ENCODE data around the gene SYT17.

Gene SYT17

DNA sequence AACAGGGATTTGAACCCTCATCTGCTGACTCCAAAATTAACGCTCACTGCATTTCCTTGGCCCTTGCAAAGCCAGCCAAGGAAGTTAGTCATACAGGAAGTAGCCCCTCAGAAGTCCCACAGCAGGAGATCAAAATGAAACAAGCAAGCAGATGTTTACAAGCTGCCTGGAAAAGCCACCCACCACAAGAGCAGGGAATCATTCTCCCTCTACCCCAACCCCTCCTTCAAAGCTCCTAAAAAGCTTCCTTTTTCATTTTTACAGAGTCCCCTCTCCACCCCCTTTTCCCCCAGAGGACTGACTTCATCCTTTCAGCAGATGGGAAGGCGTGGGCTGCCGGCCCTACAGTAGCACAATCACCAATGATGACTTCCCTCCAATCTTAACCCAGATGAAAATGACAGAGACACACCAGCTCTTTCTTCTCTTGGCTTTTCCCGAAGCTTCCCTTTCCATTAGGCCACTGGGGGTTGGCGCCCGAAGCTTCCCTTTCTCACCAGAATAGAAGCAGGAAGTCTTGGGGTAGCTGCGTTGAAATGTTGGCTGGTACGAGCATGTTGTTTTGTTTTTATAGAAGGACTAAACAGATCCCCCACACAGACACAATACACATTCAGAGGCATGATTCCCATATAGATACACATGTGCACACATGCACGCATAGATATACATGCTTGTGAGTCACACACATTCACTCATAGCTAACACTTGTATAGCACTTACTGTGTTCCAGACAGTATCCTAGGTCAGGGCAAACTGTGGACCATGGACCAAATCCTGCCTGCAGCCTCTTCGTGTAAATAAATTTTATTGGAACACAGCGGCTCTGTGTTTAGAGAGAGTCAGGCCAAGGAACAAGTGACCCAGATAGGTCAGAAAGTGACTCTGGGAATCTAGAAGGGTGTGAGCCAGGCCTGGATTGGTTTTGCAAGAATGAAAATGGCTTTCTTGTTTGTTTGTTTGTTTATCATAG is 36.9 kb upstream of the SYT17 start:
- no peak for DNase-seq
- Histone ChIP-seq H3K36me3 (ENCODE audit: control insufficient read depth, insufficient read depth, low read length) (no peaks in the 10 kb centered on the region), H3K27ac (ENCODE audit: insufficient read depth, low read length, poor library complexity, severe bottlenecking) (no peak overlapping the region), H3K9me3 (ENCODE audit: control insufficient read depth, low read length) (no peaks in the 10 kb centered on the region), H3K4me1 (ENCODE audit: control insufficient read depth, insufficient read depth, low read length, poor library complexity, severe bottlenecking) (no peaks in the 10 kb centered on the region), H3K4me3 (ENCODE audit: insufficient read depth, low read depth, low read length, poor library complexity, severe bottlenecking) (no peak overlapping the region), H3K27me3 (replicated peaks; ENCODE audit: control insufficient read depth, insufficient read depth, low read length, poor library complexity, severe bottlenecking) (no peaks in the 10 kb centered on the region)

DNA sequence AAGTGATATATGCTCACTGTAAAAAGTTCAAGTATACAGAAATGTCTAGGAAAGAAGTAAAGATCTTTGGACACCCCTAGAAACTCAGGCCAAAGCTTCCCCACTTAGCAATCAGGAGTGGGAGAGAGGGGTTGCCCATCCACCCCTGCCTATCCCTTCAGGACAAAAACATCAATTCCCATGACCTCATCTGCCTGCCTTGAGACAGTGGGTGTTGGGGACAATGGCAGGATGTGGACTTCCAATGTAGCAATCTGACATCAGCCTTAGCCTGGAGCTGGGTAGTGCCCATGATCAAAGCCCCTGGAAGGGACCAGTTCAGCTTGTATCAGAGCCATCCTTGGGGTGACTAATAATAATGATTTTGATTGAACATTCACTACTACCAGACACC is 36.2 kb upstream of the SYT17 start:
- H3K9me3 ChIP-seq (ENCODE audit: control insufficient read depth, low read length): no peaks in the 10 kb centered on the region
- no peaks in the 10 kb centered on the region for H3K27me3 ChIP-seq (replicated peaks; ENCODE audit: control insufficient read depth, insufficient read depth, low read length, poor library complexity, severe bottlenecking)
- DNase-seq: no peak
- H3K36me3 ChIP-seq (ENCODE audit: control insufficient read depth, insufficient read depth, low read length): no peaks in the 10 kb centered on the region
- H3K4me3 ChIP-seq (ENCODE audit: insufficient read depth, low read depth, low read length, poor library complexity, severe bottlenecking): no peak overlapping the region
- no peak overlapping the region for H3K27ac ChIP-seq (ENCODE audit: insufficient read depth, low read length, poor library complexity, severe bottlenecking)
- H3K4me1 ChIP-seq (ENCODE audit: control insufficient read depth, insufficient read depth, low read length, poor library complexity, severe bottlenecking): no peaks in the 10 kb centered on the region

GRCh38 chr16:19132255-19132654 is 35.8 kb upstream of the SYT17 start:
- Histone ChIP-seq H3K4me3 (ENCODE audit: insufficient read depth, low read depth, low read length, poor library complexity, severe bottlenecking) (no peak overlapping the region), H3K36me3 (ENCODE audit: control insufficient read depth, insufficient read depth, low read length) (no peaks in the 10 kb centered on the region), H3K4me1 (ENCODE audit: control insufficient read depth, insufficient read depth, low read length, poor library complexity, severe bottlenecking) (no peaks in the 10 kb centered on the region), H3K9me3 (ENCODE audit: control insufficient read depth, low read length) (no peaks in the 10 kb centered on the region), H3K27ac (ENCODE audit: insufficient read depth, low read length, poor library complexity, severe bottlenecking) (no peak overlapping the region), H3K27me3 (replicated peaks; ENCODE audit: control insufficient read depth, insufficient read depth, low read length, poor library complexity, severe bottlenecking) (no peaks in the 10 kb centered on the region)
- DNase-seq: no peak

DNA sequence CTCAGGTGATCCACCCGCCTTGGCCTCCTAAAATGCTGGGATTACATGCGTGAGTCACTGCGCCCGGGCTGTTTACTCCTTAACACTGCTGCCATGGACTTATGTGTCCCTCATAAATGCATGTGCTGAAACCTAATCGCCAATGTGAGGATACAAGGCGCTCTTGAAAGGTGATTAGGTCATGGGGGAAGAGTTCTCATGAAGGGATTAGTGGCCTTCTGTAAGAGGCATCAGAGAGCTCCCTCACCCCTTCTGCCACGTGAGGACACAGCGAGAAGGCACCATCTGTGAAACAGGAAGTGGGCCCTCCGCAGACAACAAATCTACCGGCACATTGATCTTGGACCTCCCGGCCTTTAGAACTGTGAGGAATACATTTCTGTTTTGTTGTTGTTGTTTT is 35.1 kb upstream of the SYT17 start:
- Histone ChIP-seq H3K4me3 (ENCODE audit: insufficient read depth, low read depth, low read length, poor library complexity, severe bottlenecking) (no peak overlapping the region), H3K36me3 (ENCODE audit: control insufficient read depth, insufficient read depth, low read length) (no peaks in the 10 kb centered on the region), H3K27ac (ENCODE audit: insufficient read depth, low read length, poor library complexity, severe bottlenecking) (no peak overlapping the region), H3K9me3 (ENCODE audit: control insufficient read depth, low read length) (no peaks in the 10 kb centered on the region), H3K27me3 (replicated peaks; ENCODE audit: control insufficient read depth, insufficient read depth, low read length, poor library complexity, severe bottlenecking) (no peaks in the 10 kb centered on the region), H3K4me1 (ENCODE audit: control insufficient read depth, insufficient read depth, low read length, poor library complexity, severe bottlenecking) (no peaks in the 10 kb centered on the region)
- no peak for DNase-seq

DNA sequence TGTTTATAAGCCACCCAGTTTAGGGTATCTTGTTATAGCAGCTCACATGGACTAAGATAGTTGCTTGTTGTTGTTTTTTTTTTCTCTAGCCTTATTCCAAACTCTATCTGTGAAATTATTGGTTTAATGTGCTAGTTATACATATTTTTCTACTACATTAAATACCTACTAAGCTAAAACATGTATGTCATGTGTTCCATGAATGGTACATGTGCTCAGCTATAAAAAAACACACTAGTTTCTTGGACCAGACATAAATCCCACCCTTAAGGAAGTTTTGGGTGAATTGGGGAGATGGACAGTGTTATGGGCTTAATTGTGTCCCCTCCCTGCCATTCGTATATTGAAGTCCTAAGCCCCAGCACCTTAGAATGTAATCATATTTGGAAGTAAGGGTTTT is 34.4 kb upstream of the SYT17 start:
- Histone ChIP-seq H3K27me3 (replicated peaks; ENCODE audit: control insufficient read depth, insufficient read depth, low read length, poor library complexity, severe bottlenecking) (no peaks in the 10 kb centered on the region), H3K27ac (ENCODE audit: insufficient read depth, low read length, poor library complexity, severe bottlenecking) (no peak overlapping the region), H3K4me3 (ENCODE audit: insufficient read depth, low read depth, low read length, poor library complexity, severe bottlenecking) (no peak overlapping the region), H3K36me3 (ENCODE audit: control insufficient read depth, insufficient read depth, low read length) (no peaks in the 10 kb centered on the region), H3K4me1 (ENCODE audit: control insufficient read depth, insufficient read depth, low read length, poor library complexity, severe bottlenecking) (no peaks in the 10 kb centered on the region), H3K9me3 (ENCODE audit: control insufficient read depth, low read length) (no peaks in the 10 kb centered on the region)
- DNase-seq: no peak

GRCh38 chr16:19135201-19135842 is 32.7 kb upstream of the SYT17 start:
- Histone ChIP-seq H3K27ac (ENCODE audit: insufficient read depth, low read length, poor library complexity, severe bottlenecking) (no peak overlapping the region), H3K4me3 (ENCODE audit: insufficient read depth, low read depth, low read length, poor library complexity, severe bottlenecking) (no peak overlapping the region), H3K4me1 (ENCODE audit: control insufficient read depth, insufficient read depth, low read length, poor library complexity, severe bottlenecking) (no peaks in the 10 kb centered on the region), H3K27me3 (replicated peaks; ENCODE audit: control insufficient read depth, insufficient read depth, low read length, poor library complexity, severe bottlenecking) (no peaks in the 10 kb centered on the region), H3K9me3 (ENCODE audit: control insufficient read depth, low read length) (no peaks in the 10 kb centered on the region), H3K36me3 (ENCODE audit: control insufficient read depth, insufficient read depth, low read length) (no peaks in the 10 kb centered on the region)
- DNase-seq: no peak

- H3K4me1 ChIP-seq (ENCODE audit: control insufficient read depth, insufficient read depth, low read length, poor library complexity, severe bottlenecking): no peaks in the 10 kb centered on the region
- H3K27ac ChIP-seq (ENCODE audit: insufficient read depth, low read length, poor library complexity, severe bottlenecking): no peak overlapping the region
- DNase-seq: no peak
- H3K27me3 ChIP-seq (replicated peaks; ENCODE audit: control insufficient read depth, insufficient read depth, low read length, poor library complexity, severe bottlenecking): no peaks in the 10 kb centered on the region
- no peaks in the 10 kb centered on the region for H3K36me3 ChIP-seq (ENCODE audit: control insufficient read depth, insufficient read depth, low read length)
- H3K9me3 ChIP-seq (ENCODE audit: control insufficient read depth, low read length): no peaks in the 10 kb centered on the region
- no peak overlapping the region for H3K4me3 ChIP-seq (ENCODE audit: insufficient read depth, low read depth, low read length, poor library complexity, severe bottlenecking)
These were observed 32.1 kb upstream of the SYT17 start for GRCh38 chr16:19135896-19136438.

GRCh38 chr16:19136549-19137196 is 31.4 kb upstream of the SYT17 start:
- Histone ChIP-seq H3K9me3 (ENCODE audit: control insufficient read depth, low read length) (no peaks in the 10 kb centered on the region), H3K27ac (ENCODE audit: insufficient read depth, low read length, poor library complexity, severe bottlenecking) (no peak overlapping the region), H3K36me3 (ENCODE audit: control insufficient read depth, insufficient read depth, low read length) (no peaks in the 10 kb centered on the region), H3K4me1 (ENCODE audit: control insufficient read depth, insufficient read depth, low read length, poor library complexity, severe bottlenecking) (no peaks in the 10 kb centered on the region), H3K4me3 (ENCODE audit: insufficient read depth, low read depth, low read length, poor library complexity, severe bottlenecking) (no peak overlapping the region), H3K27me3 (replicated peaks; ENCODE audit: control insufficient read depth, insufficient read depth, low read length, poor library complexity, severe bottlenecking) (no peaks in the 10 kb centered on the region)
- no peak for DNase-seq

DNA sequence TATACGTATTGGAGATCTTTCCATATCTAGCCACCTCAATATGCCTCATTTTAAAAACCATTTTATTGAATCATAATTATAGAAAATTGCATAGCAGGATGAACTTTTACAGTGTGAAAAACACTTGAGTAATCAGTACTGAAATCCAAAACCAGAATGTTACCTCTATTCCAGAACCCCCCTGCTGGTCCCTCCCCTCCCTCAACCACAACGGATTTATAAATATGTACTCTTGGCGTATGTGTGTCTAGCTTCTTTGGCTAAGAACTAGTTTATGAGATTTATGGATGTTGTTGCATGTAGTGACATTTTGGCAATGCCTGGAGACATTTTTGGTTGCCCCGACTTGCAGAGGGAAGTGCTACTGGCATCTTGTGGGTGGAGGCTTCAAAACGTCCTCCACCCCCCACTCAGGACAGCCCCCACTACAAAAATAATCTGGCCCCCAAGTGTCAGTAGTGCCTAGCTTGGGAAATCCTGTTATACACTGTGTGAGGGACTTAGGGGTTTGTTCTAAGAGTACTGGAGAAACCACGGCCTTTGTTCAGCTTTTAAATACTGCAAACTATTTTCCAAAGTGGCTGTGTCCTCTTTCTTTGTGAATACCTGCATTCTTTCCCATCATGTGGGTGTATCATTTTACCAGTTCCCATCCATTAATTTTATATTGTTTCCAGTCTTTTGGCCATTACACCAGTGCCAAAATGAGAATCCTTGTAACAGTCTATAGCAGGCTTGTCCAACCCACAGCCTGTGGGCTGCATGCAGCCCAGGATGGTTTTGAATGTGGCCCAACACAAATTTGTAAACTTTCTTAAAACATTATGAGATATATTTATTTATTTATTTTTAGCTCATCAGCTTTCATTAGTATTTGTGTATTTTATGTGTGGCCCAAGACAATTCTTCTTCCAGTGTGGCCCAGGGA is 30.6 kb upstream of the SYT17 start:
- Histone ChIP-seq H3K4me3 (ENCODE audit: insufficient read depth, low read depth, low read length, poor library complexity, severe bottlenecking) (no peak overlapping the region), H3K27me3 (replicated peaks; ENCODE audit: control insufficient read depth, insufficient read depth, low read length, poor library complexity, severe bottlenecking) (no peaks in the 10 kb centered on the region), H3K36me3 (ENCODE audit: control insufficient read depth, insufficient read depth, low read length) (no peaks in the 10 kb centered on the region), H3K4me1 (ENCODE audit: control insufficient read depth, insufficient read depth, low read length, poor library complexity, severe bottlenecking) (no peaks in the 10 kb centered on the region), H3K27ac (ENCODE audit: insufficient read depth, low read length, poor library complexity, severe bottlenecking) (no peak overlapping the region), H3K9me3 (ENCODE audit: control insufficient read depth, low read length) (no peaks in the 10 kb centered on the region)
- no peak for DNase-seq

All from effector memory CD4-positive, alpha-beta T cell (primary cell).